ENCODE measurements around the gene SLC12A4. TPM values are rescaled to one million over a fixed set of nuclear protein-coding genes. Genes with fewer than 3 reads are reported as not detected.
"Not testable (repeated sequence)": the region's sequence is repeated elsewhere in the genome, so short reads cannot be mapped to it uniquely, and the experiment has no call there.

Gene SLC12A4
- total RNA-seq, 1 donor = 79.3 TPM

- Histone ChIP-seq H3K27me3 (ENCODE audit: insufficient read depth, low read length) (no peaks in the 10 kb centered on the region), H3K4me1 (ENCODE audit: insufficient read depth, low read length) (peaks cover 7% of the 10 kb centered on the region), H3K9me3 (ENCODE audit: low read depth, low read length) (no peaks in the 10 kb centered on the region), H3K4me2 (ENCODE audit: insufficient read depth, low read length) (no peak overlapping the region), H3K4me3 (ENCODE audit: insufficient read depth, low read length) (no peak overlapping the region), H4K20me1 (ENCODE audit: insufficient read depth, low read length) (no peaks in the 10 kb centered on the region), H3K27ac (ENCODE audit: low read depth, low read length) (no peak overlapping the region), H2AFZ (ENCODE audit: low read length) (no peak overlapping the region), H3K79me2 (ENCODE audit: insufficient read depth, low read length) (no peaks in the 10 kb centered on the region), H3K36me3 (ENCODE audit: insufficient read depth, low read length) (no peaks in the 10 kb centered on the region)
- no peak for DNase-seq (ENCODE audit: insufficient read length, low spot score, missing footprints)
- TF ChIP-seq CTCF (IDR thresholded peaks at IDR 0.05; ENCODE audit: extremely low read depth, low read depth, low read length) = no peak
Observed at GRCh38 chr16:68000450-68000849, 32.0 kb upstream of the SLC12A4 start.

- peak; percentile 4 for DNase-seq (ENCODE audit: insufficient read length, low spot score, missing footprints)
- H3K4me1 ChIP-seq (ENCODE audit: insufficient read depth, low read length) = peaks cover 7% of the 10 kb centered on the region
- H3K4me2 ChIP-seq (ENCODE audit: insufficient read depth, low read length) = no peak overlapping the region
- no peak overlapping the region for H3K27ac ChIP-seq (ENCODE audit: low read depth, low read length)
- no peaks in the 10 kb centered on the region for H4K20me1 ChIP-seq (ENCODE audit: insufficient read depth, low read length)
- H3K36me3 ChIP-seq (ENCODE audit: insufficient read depth, low read length) = no peaks in the 10 kb centered on the region
- H3K27me3 ChIP-seq (ENCODE audit: insufficient read depth, low read length) = no peaks in the 10 kb centered on the region
- no peak for TF ChIP-seq CTCF (IDR thresholded peaks at IDR 0.05; ENCODE audit: extremely low read depth, low read depth, low read length)
- no peaks in the 10 kb centered on the region for H3K9me3 ChIP-seq (ENCODE audit: low read depth, low read length)
- H3K4me3 ChIP-seq (ENCODE audit: insufficient read depth, low read length) = no peak overlapping the region
- no peak overlapping the region for H2AFZ ChIP-seq (ENCODE audit: low read length)
- H3K79me2 ChIP-seq (ENCODE audit: insufficient read depth, low read length) = no peaks in the 10 kb centered on the region
Observed at GRCh38 chr16:67999985-68000384, 31.5 kb upstream of the SLC12A4 start.

GRCh38 chr16:67998779-67999688 lies 30.6 kb upstream of the SLC12A4 start, which contains the start of gene DPEP2:
TSS of gene DPEP2 (minus strand) at chr16:67999484. CDS start at chr16:67993212, 6,272 bp downstream.
- H3K27me3 ChIP-seq (ENCODE audit: insufficient read depth, low read length); H3K4me3 ChIP-seq (ENCODE audit: insufficient read depth, low read length); H3K4me1 ChIP-seq (ENCODE audit: insufficient read depth, low read length); H3K36me3 ChIP-seq (ENCODE audit: insufficient read depth, low read length); H4K20me1 ChIP-seq (ENCODE audit: insufficient read depth, low read length); H3K9me3 ChIP-seq (ENCODE audit: low read depth, low read length); H3K27ac ChIP-seq (ENCODE audit: low read depth, low read length); DNase-seq (ENCODE audit: insufficient read length, low spot score, missing footprints); H2AFZ ChIP-seq (ENCODE audit: low read length); H3K79me2 ChIP-seq (ENCODE audit: insufficient read depth, low read length); H3K4me2 ChIP-seq (ENCODE audit: insufficient read depth, low read length): not testable (repeated sequence)

- peaks cover 11% of the 10 kb centered on the region for H3K4me1 ChIP-seq (ENCODE audit: insufficient read depth, low read length)
- H4K20me1 ChIP-seq (ENCODE audit: insufficient read depth, low read length); H3K4me2 ChIP-seq (ENCODE audit: insufficient read depth, low read length); H2AFZ ChIP-seq (ENCODE audit: low read length); H3K4me3 ChIP-seq (ENCODE audit: insufficient read depth, low read length); H3K79me2 ChIP-seq (ENCODE audit: insufficient read depth, low read length); H3K27me3 ChIP-seq (ENCODE audit: insufficient read depth, low read length); H3K27ac ChIP-seq (ENCODE audit: low read depth, low read length); H3K9me3 ChIP-seq (ENCODE audit: low read depth, low read length); H3K36me3 ChIP-seq (ENCODE audit: insufficient read depth, low read length); DNase-seq (ENCODE audit: insufficient read length, low spot score, missing footprints): not testable (repeated sequence)
Observed at GRCh38 chr16:67998231-67998778, 29.9 kb upstream of the SLC12A4 start.

GRCh38 chr16:67996666-67997065 lies 28.2 kb upstream of the SLC12A4 start:
- Histone ChIP-seq H3K4me1 (ENCODE audit: insufficient read depth, low read length) (peaks cover 5% of the 10 kb centered on the region), H3K9me3 (ENCODE audit: low read depth, low read length) (no peaks in the 10 kb centered on the region), H3K4me2 (ENCODE audit: insufficient read depth, low read length) (no peak overlapping the region), H3K27ac (ENCODE audit: low read depth, low read length) (no peak overlapping the region), H2AFZ (ENCODE audit: low read length) (no peak overlapping the region), H3K79me2 (ENCODE audit: insufficient read depth, low read length) (no peaks in the 10 kb centered on the region), H3K36me3 (ENCODE audit: insufficient read depth, low read length) (no peaks in the 10 kb centered on the region), H4K20me1 (ENCODE audit: insufficient read depth, low read length) (no peaks in the 10 kb centered on the region), H3K4me3 (ENCODE audit: insufficient read depth, low read length) (no peak overlapping the region), H3K27me3 (ENCODE audit: insufficient read depth, low read length) (no peaks in the 10 kb centered on the region)
- TF ChIP-seq CTCF (IDR thresholded peaks at IDR 0.05; ENCODE audit: extremely low read depth, low read depth, low read length) = no peak
- DNase-seq (ENCODE audit: insufficient read length, low spot score, missing footprints) = peak; percentile 0

Data from osteoblast (primary cell).